ENCODE measurements around the gene MAD1L1.

The MAD1L1 gene

GRCh38 chr7:1902231-1902855, 330.4 kb downstream of the MAD1L1 start:
- no peak for DNase-seq

DNA sequence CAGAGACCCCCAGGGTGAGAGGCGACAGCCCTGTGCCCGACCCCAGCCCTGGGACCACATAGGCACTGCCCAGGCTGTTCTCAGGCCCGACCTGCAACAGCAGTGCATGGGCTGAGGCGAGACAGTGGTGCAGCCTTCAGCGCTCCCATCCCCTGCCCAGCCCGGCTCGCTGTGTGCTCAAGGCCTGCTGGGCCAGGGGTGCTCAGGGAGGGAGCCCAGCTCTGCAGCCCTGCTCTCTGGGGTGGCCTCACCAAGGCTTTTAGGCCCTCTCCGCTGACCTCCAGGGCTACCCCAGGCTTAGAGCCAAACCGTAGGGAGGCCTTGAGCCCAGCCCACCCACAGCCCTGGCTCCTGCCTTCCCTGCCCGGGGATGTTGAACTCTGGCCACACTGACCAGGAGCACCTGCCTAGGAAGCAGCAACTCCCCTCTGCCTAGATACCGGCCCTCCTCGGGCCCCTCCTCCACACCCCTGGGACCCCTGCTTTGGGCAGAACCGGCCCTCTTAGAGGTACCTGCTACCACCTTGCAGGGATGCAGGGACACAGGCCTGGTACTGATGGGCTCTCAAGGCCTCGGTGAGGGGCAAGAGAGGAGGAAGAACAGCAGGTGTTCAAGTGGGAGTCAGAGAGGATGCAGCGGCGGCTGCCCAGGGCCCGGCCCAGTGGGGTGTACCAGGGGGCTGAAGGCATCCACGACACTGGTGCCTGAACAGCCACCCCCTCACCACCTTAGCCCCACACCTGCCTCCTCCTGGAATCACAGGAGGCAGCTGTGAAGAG, 331.1 kb downstream of the MAD1L1 start:
- no peak for DNase-seq

DNA sequence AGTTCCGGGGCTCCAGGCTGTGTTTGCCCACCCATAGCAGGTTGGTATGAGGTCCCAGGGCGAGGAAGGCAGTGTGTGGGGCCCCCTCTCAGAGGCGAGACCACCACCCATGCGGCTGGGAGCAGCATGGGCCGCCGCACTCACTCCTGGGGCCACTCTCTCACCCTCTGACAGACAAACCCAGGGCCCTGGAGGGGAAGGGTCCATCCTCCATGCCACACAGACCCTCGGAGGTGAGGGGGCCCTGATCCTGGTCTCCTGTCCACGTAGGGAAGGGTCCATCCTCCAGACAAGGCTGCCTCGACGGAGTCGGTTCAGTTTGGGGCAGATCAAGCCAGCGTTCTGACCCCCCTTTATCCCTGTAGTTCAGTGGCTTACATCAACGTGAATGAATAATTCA, 331.9 kb downstream of the MAD1L1 start:
- no peak for DNase-seq

- no peak for DNase-seq
Observed at GRCh38 chr7:1899951-1900762, 332.6 kb downstream of the MAD1L1 start.

DNA sequence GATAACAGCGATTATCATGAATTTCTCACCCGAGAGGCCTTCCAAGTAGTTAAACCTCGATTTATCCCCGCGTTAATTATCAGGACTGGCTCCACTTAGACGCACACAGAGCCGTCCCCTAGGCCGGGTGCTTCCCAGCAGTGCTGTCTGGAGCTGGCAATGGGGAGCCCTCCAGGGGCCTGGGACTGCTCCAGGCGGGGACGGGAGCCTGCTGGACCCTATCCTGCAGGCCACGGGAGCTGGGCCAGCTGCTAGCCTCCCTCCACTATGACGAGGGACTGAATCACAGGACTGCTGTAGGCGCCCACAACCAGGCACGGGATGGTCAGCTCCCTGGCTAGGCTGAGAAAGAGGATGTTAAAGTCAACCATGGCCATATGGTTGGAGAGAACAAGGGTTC, 333.5 kb downstream of the MAD1L1 start:
- DNase-seq: no peak

- no peak for DNase-seq
Observed at GRCh38 chr7:1898628-1899185, 334.0 kb downstream of the MAD1L1 start.

GRCh38 chr7:1897861-1898627, 334.7 kb downstream of the MAD1L1 start:
- no peak for DNase-seq

GRCh38 chr7:1897076-1897860, 335.5 kb downstream of the MAD1L1 start:
- no peak for DNase-seq

GRCh38 chr7:1895664-1896515, 336.9 kb downstream of the MAD1L1 start:
- no peak for DNase-seq

DNA sequence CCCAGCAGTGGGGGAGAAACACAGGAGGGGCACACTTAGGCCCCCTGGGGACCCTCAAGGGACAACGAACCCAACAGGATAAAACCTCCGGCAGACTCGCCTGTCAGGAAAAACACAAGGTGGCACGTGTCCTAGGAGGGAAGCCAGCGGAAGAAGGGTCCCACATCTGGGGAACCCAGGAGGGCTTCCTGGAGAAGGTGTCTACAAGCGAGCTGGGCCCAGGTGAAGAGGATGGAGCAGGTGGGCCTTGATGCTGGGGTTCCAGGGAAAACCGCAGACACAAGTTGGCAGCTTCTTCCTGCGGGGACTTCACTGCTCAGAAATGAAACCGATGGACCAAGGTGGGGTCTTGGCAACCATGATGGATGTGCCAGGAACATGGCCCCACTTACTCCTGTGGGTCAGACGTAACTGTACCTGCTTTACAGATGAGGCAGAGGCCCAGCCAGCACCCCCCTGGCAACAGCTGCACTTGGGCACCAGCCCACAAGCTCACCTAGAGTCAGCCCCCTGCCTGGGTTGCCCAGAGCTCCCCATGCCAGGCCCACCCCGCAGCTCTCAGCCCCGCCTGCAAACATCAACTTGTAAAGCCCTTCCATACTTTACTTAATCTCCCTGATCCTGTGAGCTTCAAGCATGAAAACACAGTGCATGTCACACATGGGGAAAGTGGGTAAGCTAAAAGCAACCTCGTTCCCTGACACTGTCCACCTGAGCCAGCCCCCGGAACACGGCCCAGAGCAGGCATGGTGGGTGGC, 337.7 kb downstream of the MAD1L1 start:
- no peak for DNase-seq

DNA sequence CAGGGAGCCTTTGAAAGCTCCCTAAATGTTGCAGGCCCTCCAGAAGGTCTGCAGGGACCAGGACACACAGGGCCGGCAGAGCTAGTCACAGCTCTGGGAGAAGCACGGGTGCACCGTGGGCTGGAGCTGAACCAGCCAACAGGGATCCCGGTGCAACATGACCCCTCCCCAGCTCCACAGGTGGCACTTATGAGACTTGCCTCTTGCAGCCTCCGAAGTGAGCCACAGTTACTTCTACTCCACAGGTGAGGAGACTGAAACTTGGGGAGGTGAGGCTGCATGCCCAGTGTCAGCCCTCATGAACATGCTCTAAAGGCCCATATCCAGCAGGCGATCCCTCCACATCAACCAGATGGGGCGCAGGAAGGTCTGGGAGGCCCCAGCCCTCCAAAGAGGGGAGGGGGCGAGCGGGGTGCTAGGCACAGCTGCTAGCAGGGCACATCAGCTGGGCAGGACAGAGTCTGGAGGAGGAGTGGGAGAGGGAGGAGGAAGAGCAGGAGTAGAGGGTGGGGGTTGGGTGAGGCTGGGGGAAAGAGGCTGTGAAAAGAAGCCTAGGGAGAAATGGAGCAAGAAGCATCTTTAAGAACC, 338.3 kb downstream of the MAD1L1 start:
- DNase-seq: no peak

DNA sequence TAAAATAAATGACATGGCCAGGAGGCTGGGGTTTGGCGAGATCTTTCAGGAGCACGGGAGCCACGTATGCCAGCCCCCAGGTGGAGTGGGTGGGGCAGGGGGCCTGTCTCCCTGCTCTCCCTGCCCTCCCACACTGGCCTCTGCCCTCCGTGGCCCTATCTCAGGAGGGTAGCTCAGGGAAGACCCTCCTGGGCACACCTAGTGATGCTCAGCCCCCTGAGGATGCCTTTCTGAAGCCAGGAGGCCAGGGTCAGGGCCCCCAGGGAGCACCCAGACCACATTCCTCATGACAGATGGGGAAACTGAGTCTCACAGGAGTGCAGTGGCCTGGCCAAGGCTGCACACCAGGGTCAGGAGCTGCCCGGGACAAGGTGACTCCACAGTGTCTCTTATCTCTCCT, 339.3 kb downstream of the MAD1L1 start:
- DNase-seq: no peak

- no peak for DNase-seq
Observed at GRCh38 chr7:1893036-1893435, 339.7 kb downstream of the MAD1L1 start.

DNA sequence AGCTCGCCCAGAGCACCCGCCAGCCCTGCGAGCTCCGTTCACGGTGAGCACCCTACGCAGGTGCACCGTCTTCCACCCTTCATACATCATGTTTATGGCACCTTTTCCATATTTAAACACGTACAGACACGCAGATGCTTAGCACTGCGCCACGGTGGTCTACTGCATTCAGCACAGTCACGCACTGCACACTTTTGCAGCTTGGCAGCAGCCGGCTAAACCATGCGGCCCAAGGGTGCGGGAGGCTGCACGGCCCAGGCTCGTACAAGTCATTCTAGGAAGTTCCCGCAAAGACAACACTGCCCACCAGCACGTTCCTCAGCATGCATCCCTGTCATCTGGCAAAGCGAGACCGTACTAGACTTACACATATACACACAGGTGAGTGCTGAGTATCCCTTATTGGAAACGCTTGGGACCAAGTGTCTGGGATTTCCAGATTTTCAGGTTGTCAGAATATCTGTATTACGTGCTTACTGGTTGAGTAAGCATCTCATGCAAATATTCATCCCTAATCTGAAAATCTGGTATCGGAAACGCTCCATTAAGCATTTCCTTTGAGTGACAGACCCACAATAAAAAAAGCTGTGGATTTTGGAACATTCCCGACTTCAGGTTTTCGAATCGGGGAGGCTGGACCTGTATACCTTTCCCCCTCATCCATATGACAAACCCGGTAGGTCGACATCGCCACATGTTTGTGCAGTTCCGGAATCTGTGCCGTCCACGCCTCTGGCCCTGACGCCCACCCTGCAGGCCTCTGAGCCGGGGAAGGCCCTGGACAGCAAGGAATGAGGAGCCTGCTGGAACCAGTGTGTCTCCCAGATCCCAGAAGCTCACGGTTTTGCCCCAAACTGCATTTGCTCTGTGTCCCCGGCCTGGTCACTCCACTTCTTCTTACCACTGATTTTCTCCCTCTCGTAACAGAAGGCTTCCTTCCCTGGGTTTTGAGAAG, 340.5 kb downstream of the MAD1L1 start:
- no peak for DNase-seq

- no peak for DNase-seq
Observed at GRCh38 chr7:1890289-1891235, 342.2 kb downstream of the MAD1L1 start.

DNA sequence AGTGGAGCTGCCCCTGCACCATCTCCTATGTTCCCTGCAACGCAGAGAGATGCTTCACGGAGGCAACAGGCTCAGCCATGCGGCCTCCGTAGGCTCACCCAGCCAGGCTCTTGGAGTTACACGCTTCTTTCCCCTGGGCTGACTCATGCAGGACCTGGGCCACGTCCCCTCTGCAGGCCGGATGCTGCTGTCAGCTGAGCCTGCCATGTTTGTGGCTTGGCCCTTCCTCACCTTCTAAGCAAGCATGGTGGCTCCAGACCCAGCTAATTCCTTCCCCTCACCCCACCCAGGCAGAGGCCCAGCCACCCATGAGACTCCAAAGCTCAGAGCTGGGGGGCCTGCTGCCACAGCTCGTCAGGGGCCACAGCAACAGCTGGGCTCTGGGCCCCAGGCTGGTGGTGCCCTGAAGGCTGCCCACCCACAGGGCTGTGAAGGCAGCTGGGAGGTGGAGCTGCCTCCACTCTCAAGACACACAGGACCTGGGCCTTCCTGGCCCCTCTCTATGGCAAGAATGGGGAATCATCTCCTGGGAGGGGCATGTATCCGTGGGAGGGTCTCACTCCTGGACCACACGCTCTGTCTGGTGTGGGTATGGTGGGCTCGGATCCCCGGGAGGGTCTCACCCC, 343.1 kb downstream of the MAD1L1 start:
- no peak for DNase-seq

DNA sequence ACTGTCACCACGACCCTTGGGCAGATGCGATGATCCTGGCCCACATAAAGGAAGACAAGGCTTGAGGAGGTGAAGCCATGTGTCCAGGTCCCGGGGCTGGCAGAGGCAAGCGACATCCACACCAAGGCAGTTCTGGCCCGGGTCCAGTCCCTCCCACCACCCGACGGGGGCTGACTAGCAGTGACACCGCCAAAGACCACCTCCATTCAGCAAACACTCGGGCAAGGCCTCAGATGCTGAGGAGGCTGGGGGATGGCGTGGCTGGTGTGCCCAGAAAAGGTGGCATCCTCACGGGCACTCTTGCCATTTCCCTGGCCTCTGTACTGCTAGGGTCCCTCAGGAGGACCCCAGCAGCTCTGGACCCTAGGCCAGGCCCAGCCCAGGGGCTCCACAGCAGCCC, 343.7 kb downstream of the MAD1L1 start:
- DNase-seq: no peak

Measured in activated CD4-positive, alpha-beta T cell treated with anti-CD3 and anti-CD28 coated beads for 1 hour (primary cell).